C4-2B (cell line): ENCODE data around the gene H2BW1.
"Not testable (repeated sequence)": the region's sequence is repeated elsewhere in the genome, so short reads cannot be mapped to it uniquely, and the experiment has no call there.

Experiments
- H3K27ac ChIP-seq: fragments of 450-650 bp; 2 replicates; pipeline ENCODE4 v1.5.1; 2017
- ZFX ChIP-seq: fragments of 450-650 bp; IDR thresholded peaks from 2 replicates; pipeline ENCODE4 v1.6.1; 2017
- TF ChIP-seq, protein P1 (sequence below): fragments of 450-650 bp; conservative IDR thresholded peaks from 2 replicates; pipeline ENCODE4 v1.5.1; 2017; ENCODE audit warnings: mild to moderate bottlenecking

H2BW1 gene

DNA sequence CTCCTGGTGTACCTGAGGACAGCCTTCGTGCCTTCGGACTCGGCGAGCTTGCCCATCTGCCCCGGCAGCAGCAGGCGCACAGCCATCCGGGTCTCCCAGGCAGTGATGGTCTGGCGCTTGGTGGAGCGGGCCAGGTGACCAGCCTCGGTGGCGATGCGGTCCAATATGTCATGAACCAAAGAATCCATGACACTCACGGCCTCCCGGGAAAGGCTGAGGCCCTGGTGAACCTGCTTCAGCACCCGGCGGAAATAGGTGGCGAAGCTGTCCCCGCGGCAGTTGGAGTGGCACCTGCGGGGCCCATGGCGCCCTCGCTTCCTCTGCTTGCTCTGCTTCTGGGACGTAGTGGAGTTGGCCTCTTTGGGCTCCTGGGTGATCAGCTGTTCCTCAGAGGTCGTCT is 350 bp downstream of the H2BW1 start:
- no peak for TF ChIP-seq ZFX
- TF ChIP-seq, protein P1, sequence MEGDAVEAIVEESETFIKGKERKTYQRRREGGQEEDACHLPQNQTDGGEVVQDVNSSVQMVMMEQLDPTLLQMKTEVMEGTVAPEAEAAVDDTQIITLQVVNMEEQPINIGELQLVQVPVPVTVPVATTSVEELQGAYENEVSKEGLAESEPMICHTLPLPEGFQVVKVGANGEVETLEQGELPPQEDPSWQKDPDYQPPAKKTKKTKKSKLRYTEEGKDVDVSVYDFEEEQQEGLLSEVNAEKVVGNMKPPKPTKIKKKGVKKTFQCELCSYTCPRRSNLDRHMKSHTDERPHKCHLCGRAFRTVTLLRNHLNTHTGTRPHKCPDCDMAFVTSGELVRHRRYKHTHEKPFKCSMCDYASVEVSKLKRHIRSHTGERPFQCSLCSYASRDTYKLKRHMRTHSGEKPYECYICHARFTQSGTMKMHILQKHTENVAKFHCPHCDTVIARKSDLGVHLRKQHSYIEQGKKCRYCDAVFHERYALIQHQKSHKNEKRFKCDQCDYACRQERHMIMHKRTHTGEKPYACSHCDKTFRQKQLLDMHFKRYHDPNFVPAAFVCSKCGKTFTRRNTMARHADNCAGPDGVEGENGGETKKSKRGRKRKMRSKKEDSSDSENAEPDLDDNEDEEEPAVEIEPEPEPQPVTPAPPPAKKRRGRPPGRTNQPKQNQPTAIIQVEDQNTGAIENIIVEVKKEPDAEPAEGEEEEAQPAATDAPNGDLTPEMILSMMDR: no peak
- H3K27ac ChIP-seq: no peak overlapping the region

DNA sequence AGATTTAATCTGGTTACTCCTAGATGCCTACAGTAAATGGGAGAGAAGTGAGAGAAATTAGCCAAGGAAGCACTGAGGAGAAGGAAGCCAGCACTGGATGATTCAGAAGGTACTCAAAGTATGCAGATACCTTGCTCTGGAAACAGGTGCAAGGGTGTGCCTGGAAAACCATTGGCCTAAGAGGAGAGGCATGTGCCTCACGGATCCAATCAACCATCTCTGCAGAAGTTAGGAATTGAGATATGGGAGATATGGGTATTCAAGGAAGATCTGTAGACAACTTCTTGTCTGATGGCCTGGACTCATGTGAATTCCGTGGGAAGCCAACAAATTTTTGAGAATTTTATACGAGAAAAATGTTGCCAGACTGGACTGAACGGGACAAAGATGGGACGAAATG is 4.7 kb downstream of the H2BW1 start:
- no peak overlapping the region for H3K27ac ChIP-seq
- TF ChIP-seq, protein P1: no peak
- no peak for TF ChIP-seq ZFX

DNA sequence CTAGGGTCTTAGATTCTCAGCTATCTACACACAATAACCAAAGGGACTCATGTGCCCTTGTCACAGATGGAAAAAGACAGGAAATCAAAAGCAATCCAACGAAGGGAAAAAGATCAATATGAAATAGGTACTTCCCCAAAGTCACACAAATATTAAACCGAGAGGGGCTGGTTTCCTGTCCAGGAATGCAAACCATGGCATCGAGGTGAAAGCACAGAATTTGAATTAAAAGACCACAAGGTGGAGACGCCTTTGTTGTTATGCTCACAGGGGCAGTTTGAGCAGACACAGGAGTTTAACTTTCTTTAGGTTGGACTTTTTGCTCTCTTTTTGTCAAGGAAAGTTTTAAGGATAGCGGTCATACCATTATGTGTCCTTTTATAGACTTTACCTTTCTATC is 14.3 kb downstream of the H2BW1 start:
- no peak overlapping the region for H3K27ac ChIP-seq
- TF ChIP-seq, protein P1: no peak
- no peak for TF ChIP-seq ZFX

DNA sequence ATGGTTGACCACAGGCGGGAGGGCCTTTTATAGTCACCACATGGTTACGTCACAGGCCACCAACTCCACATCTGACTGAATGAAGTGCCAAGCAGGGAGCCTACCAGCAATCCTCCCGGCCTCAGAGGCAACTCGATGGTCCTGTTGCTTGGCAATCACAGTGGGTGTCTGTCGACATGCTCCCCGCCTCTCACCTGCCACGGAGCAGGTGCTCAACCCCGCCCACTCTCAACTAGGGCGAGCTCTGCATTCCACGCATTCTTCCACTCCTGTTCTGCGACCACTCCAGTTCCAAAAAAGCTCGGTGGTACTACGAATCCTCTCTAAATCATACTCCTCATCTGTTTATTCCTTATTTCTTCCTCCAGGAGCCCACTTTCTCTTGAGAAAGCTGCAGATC is 30.0 kb downstream of the H2BW1 start:
- not testable (repeated sequence) for H3K27ac ChIP-seq

DNA sequence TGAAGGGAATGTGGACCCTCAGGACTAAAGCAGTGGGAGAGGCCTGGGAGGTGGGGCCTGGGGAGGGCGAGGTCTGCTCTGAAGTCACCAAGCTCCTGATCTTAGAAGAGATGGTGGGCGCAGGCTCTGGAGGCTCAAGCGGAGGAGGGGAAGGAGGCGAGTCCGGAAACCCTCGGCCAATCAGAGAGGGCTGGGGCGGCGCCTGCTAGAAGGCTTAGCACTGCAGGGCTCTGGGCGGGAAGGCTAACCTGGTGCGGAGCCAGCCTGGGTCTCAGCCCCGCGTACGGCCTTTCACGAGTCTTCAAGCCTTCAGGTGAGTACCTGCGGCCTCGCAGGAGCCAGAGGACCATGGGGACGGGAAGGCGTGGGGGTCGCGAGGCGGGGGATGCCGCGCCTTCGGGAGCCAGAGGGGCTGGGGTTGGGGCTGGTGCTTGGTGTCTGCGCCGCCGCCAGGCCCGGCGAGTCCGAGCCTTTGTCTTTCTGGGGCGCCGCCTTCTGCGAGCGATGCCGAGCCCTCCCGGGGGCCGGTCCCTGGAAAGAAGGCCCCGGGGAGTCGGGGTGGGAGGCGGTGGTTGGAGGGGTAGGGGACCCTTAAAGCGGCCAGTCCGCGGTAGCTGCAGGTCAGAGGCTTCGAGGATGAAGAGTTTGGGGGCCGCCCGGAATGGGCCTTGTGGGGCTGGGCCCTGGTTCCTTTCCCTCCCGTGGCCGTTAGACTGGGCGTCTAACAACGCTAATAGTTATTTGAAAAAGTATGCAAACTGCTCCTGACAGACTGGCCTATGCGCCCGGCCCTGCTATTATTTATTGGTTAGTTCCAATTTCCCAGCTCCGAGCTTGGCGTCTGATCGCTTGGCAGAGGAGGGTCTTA is 50.9 kb downstream of the H2BW1 start, which contains the start of gene TMSB15B:
Gene TMSB15B, plus strand, starts transcription at position 217 of the 868 bp plus-strand sequence.
- H3K27ac ChIP-seq: not testable (repeated sequence)
